EL (cell line): ENCODE results near the gene PAPLN.

Experiments
- DNase-seq: peaks from one replicate; pipeline ENCODE4 v3.0.0-alpha.2; 2016

PAPLN gene

GRCh38 chr14:73231981-73232851, 5.1 kb upstream of the PAPLN start:
- no peak for DNase-seq

- no peak for DNase-seq
Measured at GRCh38 chr14:73232984-73233383, 4.3 kb upstream of the PAPLN start.

GRCh38 chr14:73233564-73233963, 3.7 kb upstream of the PAPLN start:
- no peak for DNase-seq

- DNase-seq, result no peak
Measured at GRCh38 chr14:73234029-73234428, 3.3 kb upstream of the PAPLN start.

- DNase-seq, result no peak
Measured at GRCh38 chr14:73234586-73235394, 2.5 kb upstream of the PAPLN start.

GRCh38 chr14:73235531-73236155, 1.7 kb upstream of the PAPLN start:
- no peak for DNase-seq

- DNase-seq, result no peak
Measured at GRCh38 chr14:73236157-73236556, 1.1 kb upstream of the PAPLN start.

GRCh38 chr14:73236752-73237218, 521 bp upstream of the PAPLN start:
- DNase-seq, result no peak

- no peak for DNase-seq
Measured at GRCh38 chr14:73237786-73238423, 599 bp downstream of the PAPLN start.

- peak; percentile 86 for DNase-seq
Measured at GRCh38 chr14:73238424-73238852, 1.1 kb downstream of the PAPLN start.

- no peak for DNase-seq
Measured at GRCh38 chr14:73238941-73239340, 1.6 kb downstream of the PAPLN start.

- DNase-seq, result peak; percentile 56
Measured at GRCh38 chr14:73239393-73240241, 2.3 kb downstream of the PAPLN start.

GRCh38 chr14:73240816-73241480, 3.6 kb downstream of the PAPLN start:
- DNase-seq, result no peak

- no peak for DNase-seq
Measured at GRCh38 chr14:73241481-73242165, 4.3 kb downstream of the PAPLN start.

GRCh38 chr14:73242357-73242901, 5.1 kb downstream of the PAPLN start:
- no peak for DNase-seq

GRCh38 chr14:73243341-73243740, 6.0 kb downstream of the PAPLN start:
- DNase-seq, result no peak

GRCh38 chr14:73243748-73244147, 6.4 kb downstream of the PAPLN start:
- DNase-seq, result no peak

- no peak for DNase-seq
Measured at GRCh38 chr14:73244541-73245290, 7.4 kb downstream of the PAPLN start.

GRCh38 chr14:73245480-73246325, 8.4 kb downstream of the PAPLN start:
- DNase-seq, result peak; percentile 68
